H1 (cell line): Measurements from ENCODE around the gene PTCH1. TPM values are rescaled to one million over a fixed set of nuclear protein-coding genes. Genes with fewer than 3 reads are reported as not detected.

Experiments
- CTCF ChIA-PET: fragments of 300-600 bp; sonication (Branson Sonifier 250); formaldehyde crosslinking; loops from one replicate; lab custom pipeline; 2021; ENCODE audit not compliant: partially characterized antibody; lab: Charles Lee
- POLR2A ChIA-PET: fragments of 300-600 bp; sonication (Branson Sonifier 250); formaldehyde crosslinking; loops from one replicate; lab custom pipeline; 2021; ENCODE audit warnings: inconsistent platforms; ENCODE audit not compliant: partially characterized antibody; lab: Charles Lee
- DNase-seq, 2 experiments: peaks; one replicate each; pipeline versions ENCODE4 v3.0.0 to v3.0.0-alpha.2; 2010 to 2022; ENCODE audit warnings: low spot score in 2 of 2, low read depth in 1 of 2, mixed read lengths in 1 of 2
- FAIRE-seq: peaks from 2 replicates; lab custom pipeline; 2011; peaks lifted over from hg19 to GRCh38; lab: Jason Lieb, UNC
- H2AFZ ChIP-seq: 2 replicates; pipeline ENCODE4 v1.8.1; 2012; ENCODE audit warnings: low read length, inconsistent platforms
- H2AK5ac ChIP-seq: 2 replicates; pipeline ENCODE4 v1.6.1; 2013; ENCODE audit warnings: low read depth, low read length
- H2BK120ac ChIP-seq: replicated peaks from 2 replicates; pipeline ENCODE3; 2013; ENCODE audit warnings: low read depth, low read length, inconsistent platforms
- H2BK12ac ChIP-seq: 2 replicates; pipeline ENCODE4 v1.6.1; 2013; ENCODE audit warnings: low read depth, low read length
- H2BK15ac ChIP-seq: 2 replicates; pipeline ENCODE4 v1.6.1; 2013; ENCODE audit warnings: low read length
- H2BK20ac ChIP-seq: 2 replicates; pipeline ENCODE4 v1.6.1; 2013; ENCODE audit warnings: low read length
- H2BK5ac ChIP-seq: 2 replicates; pipeline ENCODE4 v1.6.1; 2013; ENCODE audit warnings: low read depth, low read length
- H3K14ac ChIP-seq: 2 replicates; pipeline ENCODE4 v1.6.1; 2013; ENCODE audit warnings: inconsistent platforms; ENCODE audit not compliant: insufficient read length
- H3K18ac ChIP-seq: 2 replicates; pipeline ENCODE4 v1.6.1; 2013; ENCODE audit warnings: low read length; ENCODE audit errors: extremely low read depth
- H3K23ac ChIP-seq: 2 replicates; pipeline ENCODE4 v1.6.1; 2013; ENCODE audit warnings: inconsistent platforms; ENCODE audit not compliant: insufficient read length
- H3K23me2 ChIP-seq: 2 replicates; pipeline ENCODE4 v1.6.1; 2013; ENCODE audit warnings: low read depth, low read length
- H3K27ac ChIP-seq: 2 replicates; pipeline ENCODE4 v1.6.1; 2011; ENCODE audit warnings: low read depth, low read length, inconsistent platforms
- H3K27me3 ChIP-seq, 4 experiments: replicated peaks in 1 of 4; 1 replicate in 1 of 4; 2 replicates in 3 of 4; pipeline versions ENCODE4 v1.6.1 to v1.8.1; 2011 to 2013; ENCODE audit warnings: low read length in 3 of 4, mild to moderate bottlenecking in 3 of 4, inconsistent platforms in 2 of 4, mixed read lengths in 2 of 4, moderate library complexity in 1 of 4; ENCODE audit not compliant: control insufficient read depth in 3 of 4, insufficient read depth in 3 of 4; ENCODE audit errors: extremely low read depth in 1 of 4
- H3K36me3 ChIP-seq, 4 experiments: 2 replicates each; pipeline versions ENCODE4 v1.6.1 to v1.8.1; 2011 to 2013; ENCODE audit warnings: mild to moderate bottlenecking in 4 of 4, low read length in 3 of 4, moderate library complexity in 2 of 4, control low read depth in 1 of 4, inconsistent platforms in 1 of 4; ENCODE audit not compliant: insufficient read depth in 4 of 4, control insufficient read depth in 2 of 4
- H3K4ac ChIP-seq: replicated peaks from 2 replicates; pipeline ENCODE3; 2013; ENCODE audit warnings: low read length, low read depth, mixed read lengths, inconsistent platforms; ENCODE audit not compliant: insufficient read length
- H3K4me1 ChIP-seq, 4 experiments: replicated peaks in 1 of 4; 1 replicate in 1 of 4; 2 replicates in 3 of 4; pipeline versions ENCODE4 v1.6.1 to v1.8.1; 2011 to 2013; ENCODE audit warnings: low read length in 3 of 4, inconsistent platforms in 2 of 4, mixed read lengths in 1 of 4; ENCODE audit not compliant: insufficient read depth in 4 of 4, control insufficient read depth in 3 of 4
- H3K4me2 ChIP-seq, 2 experiments: 2 replicates each; pipeline versions ENCODE4 v1.6.1 to v1.8.1; 2011 to 2013; ENCODE audit warnings: low read depth in 2 of 2, low read length in 2 of 2, control low read depth in 1 of 2, inconsistent platforms in 1 of 2, mild to moderate bottlenecking in 1 of 2; ENCODE audit not compliant: insufficient read depth in 1 of 2
- H3K4me3 ChIP-seq, 4 experiments: fragments of 200-600, 300-600 bp in 1 of 4; sonication (generic), shearing (Covaris generic), sonication (Bioruptor Twin) in 1 of 4; 2 replicates each; pipeline versions ENCODE4 v1.5.1 to v1.8.1; 2011 to 2016; ENCODE audit warnings: low read length in 4 of 4, low read depth in 3 of 4, control low read depth in 2 of 4, inconsistent platforms in 2 of 4, mild to moderate bottlenecking in 2 of 4, mixed read lengths in 1 of 4, moderate library complexity in 1 of 4; ENCODE audit not compliant: insufficient read depth in 2 of 4; ENCODE audit errors: extremely low read depth in 1 of 4
- H3K56ac ChIP-seq: replicated peaks from 2 replicates; pipeline ENCODE3; 2013; ENCODE audit warnings: low read depth, mild to moderate bottlenecking, mixed read lengths, low read length, inconsistent platforms; ENCODE audit not compliant: insufficient read length
- H3K79me1 ChIP-seq: 2 replicates; pipeline ENCODE4 v1.6.1; 2013; ENCODE audit warnings: low read depth, low read length, control low read depth
- H3K79me2 ChIP-seq, 2 experiments: 2 replicates each; pipeline versions ENCODE4 v1.6.1 to v1.8.1; 2012 to 2013; ENCODE audit warnings: low read length in 2 of 2, mild to moderate bottlenecking in 2 of 2, inconsistent platforms in 1 of 2; ENCODE audit not compliant: insufficient read depth in 2 of 2, control insufficient read depth in 1 of 2
- H3K9ac ChIP-seq, 4 experiments: replicated peaks in 1 of 4; 1 replicate in 1 of 4; 2 replicates in 3 of 4; pipeline versions ENCODE4 v1.6.1 to v1.8.1; 2011 to 2013; ENCODE audit warnings: low read depth in 3 of 4, low read length in 3 of 4, control low read depth in 2 of 4, mild to moderate bottlenecking in 2 of 4, moderate library complexity in 2 of 4, inconsistent platforms in 1 of 4; ENCODE audit errors: extremely low read depth in 1 of 4
- H3K9me3 ChIP-seq, 2 experiments: 2 replicates each; pipeline versions ENCODE4 v1.6.1 to v1.8.1; 2012 to 2013; ENCODE audit warnings: mild to moderate bottlenecking in 2 of 2, moderate library complexity in 2 of 2, control low read depth in 1 of 2, inconsistent platforms in 1 of 2, low read depth in 1 of 2, low read length in 1 of 2, mixed read lengths in 1 of 2; ENCODE audit not compliant: insufficient read depth in 2 of 2
- H4K20me1 ChIP-seq, 2 experiments: replicated peaks in 1 of 2; 2 replicates each; pipeline versions ENCODE3 to v1.8.1; 2011 to 2013; ENCODE audit warnings: inconsistent platforms in 2 of 2, low read length in 2 of 2, mild to moderate bottlenecking in 1 of 2; ENCODE audit not compliant: insufficient read depth in 2 of 2, control insufficient read depth in 1 of 2
- H4K5ac ChIP-seq: 2 replicates; pipeline ENCODE4 v1.6.1; 2013; ENCODE audit warnings: low read length, low read depth, mixed read lengths, inconsistent platforms; ENCODE audit not compliant: insufficient read length
- H4K8ac ChIP-seq: 2 replicates; pipeline ENCODE4 v1.8.0; 2013; ENCODE audit warnings: mild to moderate bottlenecking, moderate library complexity, low read length, inconsistent platforms; ENCODE audit not compliant: insufficient read depth; ENCODE audit errors: extremely low read depth
- H4K91ac ChIP-seq: replicated peaks from 2 replicates; pipeline ENCODE3; 2013; ENCODE audit warnings: low read length, mixed read lengths, inconsistent platforms; ENCODE audit not compliant: insufficient read length
- CHD1 ChIP-seq: IDR thresholded peaks from 2 replicates; pipeline ENCODE4 v1.6.1; 2012; ENCODE audit warnings: low read depth, low read length, improper control_type of control experiment
- JUN ChIP-seq: IDR thresholded peaks from 2 replicates; pipeline ENCODE4 v1.6.1; 2011; ENCODE audit warnings: low read depth, mild to moderate bottlenecking, improper control_type of control experiment, low read length
- JUND ChIP-seq: IDR thresholded peaks from 2 replicates; pipeline ENCODE4 v1.6.1; 2011; ENCODE audit warnings: mild to moderate bottlenecking, improper control_type of control experiment, low read length
- KDM1A ChIP-seq: fragments of 200-600, 300-600 bp; sonication (generic); IDR thresholded peaks from 2 replicates; pipeline ENCODE4 v1.7.1; 2016; ENCODE audit warnings: mild to moderate bottlenecking, low read length, borderline replicate concordance
- KDM4A ChIP-seq: IDR thresholded peaks from one replicate; pipeline ENCODE4 v1.7.1; 2012; ENCODE audit warnings: low read depth, mild to moderate bottlenecking, moderate library complexity, low read length, inconsistent platforms; ENCODE audit not compliant: severe bottlenecking
- POLR2AphosphoS5 ChIP-seq: IDR thresholded peaks from 2 replicates; pipeline ENCODE4 v1.6.1; 2011; ENCODE audit warnings: low read depth, low read length
- SAP30 ChIP-seq: fragments of 300-600 bp; sonication (generic); IDR thresholded peaks from 2 replicates; pipeline ENCODE4 v1.7.1; 2012; ENCODE audit warnings: low read length, moderate library complexity, mild to moderate bottlenecking, inconsistent platforms; ENCODE audit not compliant: insufficient read depth, insufficient replicate concordance
- SP1 ChIP-seq: IDR thresholded peaks from 2 replicates; pipeline ENCODE4 v1.6.1; 2011; ENCODE audit warnings: low read depth, low read length
- SRF ChIP-seq: IDR thresholded peaks from 2 replicates; pipeline ENCODE4 v1.6.1; 2011; ENCODE audit warnings: mild to moderate bottlenecking, low read depth, low read length, moderate library complexity
- WGBS, 2 experiments: shearing (Covaris generic) in 1 of 2; methylation state at CpG; one replicate each; pipeline versions ENCODE4 v1.1.6 to v1.1.7; 2013 to 2015; ENCODE audit warnings: low lambda C conversion rate in 2 of 2, mixed read lengths in 2 of 2, inconsistent platforms in 1 of 2, low coverage in 1 of 2, missing lambda C conversion rate in 1 of 2; ENCODE audit not compliant: insufficient replicate concordance in 2 of 2, insufficient coverage in 1 of 2, insufficient read length in 1 of 2; ENCODE audit errors: extremely low coverage in 1 of 2, missing lambda C conversion rate in 1 of 2; 5-methylcytosine and 5-hydroxymethylcytosine counted together
- polyA plus RNA-seq, 7 experiments: library from polyadenylated mRNA; depleted of rRNA in 3 of 7; stranded (reverse) in 5 of 7; unstranded in 2 of 7; fragments of >200 nt in 5 of 7; fragments of 200-250 nt in 2 of 7; gene quantifications; 1 replicate in 5 of 7; 2 replicates in 1 of 7; 4 replicates in 1 of 7; pipeline versions ENCODE4 v1.2.1 to v1.2.3, GENCODE V29; 2011 to 2013; ENCODE audit warnings: missing spikeins in 2 of 7, mixed read lengths in 2 of 7
- total RNA-seq: library from RNA; stranded (reverse); fragmentation: NEBNext Ultra II Directional; extraction: Animal tissue kit (Norgen Biotek cat#: 25700); gene quantifications from 2 replicates; pipeline ENCODE4 v1.2.1, GENCODE V29; 2021

Gene PTCH1
- total and polyA plus RNA-seq, 2 of the 8 experiments (the other 6 are each of a cell fraction or from before 2014, with no cell fraction given) = 6.4 to 34.1 TPM

DNA sequence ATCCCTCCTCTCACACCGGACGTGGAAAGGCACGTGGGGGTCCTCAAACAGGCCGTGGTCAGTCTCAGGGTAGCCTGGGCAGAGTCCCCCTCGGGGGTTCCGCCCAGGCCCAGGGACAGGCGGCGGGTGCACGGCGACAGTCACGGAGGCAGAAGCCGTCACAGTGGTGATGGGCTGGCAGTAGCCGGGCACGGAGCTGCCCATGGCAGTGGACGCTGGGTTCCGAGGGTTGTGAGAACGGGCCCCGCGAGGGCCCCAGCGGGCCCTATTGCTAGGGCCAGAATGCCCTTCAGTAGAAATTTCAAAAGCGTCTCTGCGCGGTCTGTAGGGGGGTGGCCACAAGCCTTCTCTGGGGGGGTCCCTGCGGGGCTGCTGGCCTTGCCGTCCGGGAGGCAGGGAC is 69.8 kb downstream of the PTCH1 start:
- no peak overlapping the region for H2AK5ac ChIP-seq
- no peaks in the 10 kb centered on the region for H3K27me3 ChIP-seq
- H3K9ac ChIP-seq = no peak overlapping the region
- whole genome bisulfite sequencing, 2 experiments = 95% methylated on average over 21 of the region's 26 CpGs; no CpG with 5 or more reads in 1 of the 2 experiments
- no peaks in the 10 kb centered on the region for H3K79me1 ChIP-seq
- no peak for FAIRE-seq
- H2BK120ac ChIP-seq = no peak overlapping the region
- H3K23ac ChIP-seq = no peak overlapping the region
- POLR2A ChIA-PET = no interaction called here
- H2BK12ac ChIP-seq = 0 out of 2 replicates have a peak overlapping the region, but pooled peaks have one; percentile 27
- no peak for DNase-seq
- peaks cover 5 to 26% (median 14%) of the 10 kb centered on the region in 4 experiments for H3K4me1 ChIP-seq
- H3K56ac ChIP-seq = no peak overlapping the region
- H3K9me3 ChIP-seq = no peaks in the 10 kb centered on the region
- H3K23me2 ChIP-seq = no peaks in the 10 kb centered on the region
- no peak overlapping the region for H2BK20ac ChIP-seq
- H3K36me3 ChIP-seq = peaks cover 8 to 71% (median 24%) of the 10 kb centered on the region in 4 experiments; a peak in 6 of 8 replicates
- H2AFZ ChIP-seq = no peak overlapping the region
- H3K4me3 ChIP-seq = no peak overlapping the region
- H3K4ac ChIP-seq = no peak overlapping the region
- H4K20me1 ChIP-seq = peaks cover 0 to 1% of the 10 kb centered on the region in 2 experiments
- no peak overlapping the region for H3K14ac ChIP-seq
- 0 out of 2 replicates have a peak overlapping the region, but pooled peaks have one; percentile 81 for H2BK15ac ChIP-seq
- H3K18ac ChIP-seq = no peak overlapping the region
- H3K4me2 ChIP-seq = no peak overlapping the region
- H2BK5ac ChIP-seq = peak overlapping the region; percentile 75; the same call in 1 of the 2 replicates
- no peak overlapping the region for H4K8ac ChIP-seq
- no peak overlapping the region for H4K5ac ChIP-seq
- TF ChIP-seq KDM1A (no peak), KDM4A (no peak), CHD1 (no peak), SAP30 (no peak), SP1 (no peak), SRF (no peak), JUN (no peak), POLR2AphosphoS5 (no peak), JUND (no peak)
- H3K79me2 ChIP-seq = no peaks in the 10 kb centered on the region
- H4K91ac ChIP-seq = no peak overlapping the region
- H3K27ac ChIP-seq = no peak overlapping the region
- CTCF ChIA-PET = no interaction called here
